Astrocyte (in vitro differentiated cells and primary cell): ENCODE measurements around the gene RGS9. TPM values are rescaled to one million over a fixed set of nuclear protein-coding genes. Genes with fewer than 3 reads are reported as not detected.

Experiments used
- DNase-seq: peaks from one replicate; pipeline ENCODE4 v3.0.0-alpha.2; 2010; ENCODE audit warnings: low read depth
- FAIRE-seq: peaks from 2 replicates; lab custom pipeline; 2011; peaks lifted over from hg19 to GRCh38; lab: Jason Lieb, UNC
- H2AFZ ChIP-seq: 2 replicates; pipeline ENCODE4 v1.6.0; 2012; ENCODE audit warnings: low read depth, low read length, inconsistent platforms
- H3K27ac ChIP-seq: 2 replicates; pipeline ENCODE4 v1.5.1; 2011; ENCODE audit warnings: low read depth, low read length, inconsistent platforms
- H3K27me3 ChIP-seq: 2 replicates; pipeline ENCODE4 v1.6.0; 2011; ENCODE audit warnings: low read length, inconsistent platforms; ENCODE audit not compliant: insufficient read depth
- H3K36me3 ChIP-seq: 2 replicates; pipeline ENCODE4 v1.5.1; 2011; ENCODE audit warnings: low read length, inconsistent platforms; ENCODE audit not compliant: insufficient read depth
- H3K4me1 ChIP-seq: 2 replicates; pipeline ENCODE4 v1.5.1; 2011; ENCODE audit warnings: low read length, inconsistent platforms; ENCODE audit not compliant: insufficient read depth
- H3K4me2 ChIP-seq: 2 replicates; pipeline ENCODE4 v1.6.0; 2012; ENCODE audit warnings: low read length, inconsistent platforms
- H3K4me3 ChIP-seq: 2 replicates; pipeline ENCODE4 v1.5.1; 2011; ENCODE audit warnings: low read depth, mild to moderate bottlenecking, low read length, inconsistent platforms; ENCODE audit not compliant: insufficient read depth
- H3K79me2 ChIP-seq: 2 replicates; pipeline ENCODE4 v1.6.0; 2012; ENCODE audit warnings: mild to moderate bottlenecking, low read length, inconsistent platforms; ENCODE audit not compliant: insufficient read depth
- H3K9ac ChIP-seq: 2 replicates; pipeline ENCODE4 v1.6.0; 2012; ENCODE audit warnings: mild to moderate bottlenecking, low read length, inconsistent platforms
- H3K9me3 ChIP-seq: 2 replicates; pipeline ENCODE4 v1.5.1; 2012; ENCODE audit warnings: low read depth, mild to moderate bottlenecking, low read length, inconsistent platforms; ENCODE audit not compliant: insufficient read depth
- H4K20me1 ChIP-seq: 2 replicates; pipeline ENCODE4 v1.6.0; 2012; ENCODE audit warnings: low read length, inconsistent platforms; ENCODE audit not compliant: insufficient read depth
- H3K27ac Mint-ChIP-seq: one replicate; pipeline ENCODE4 v1.8.0; 2021; ENCODE audit warnings: mild to moderate bottlenecking, mixed read lengths; ENCODE audit not compliant: unreplicated experiment
- H3K27me3 Mint-ChIP-seq: one replicate; pipeline ENCODE4 v1.8.0; 2021; ENCODE audit warnings: low read depth, mixed read lengths; ENCODE audit not compliant: unreplicated experiment
- H3K36me3 Mint-ChIP-seq: one replicate; pipeline ENCODE4 v1.8.0; 2021; ENCODE audit warnings: low read depth, mixed read lengths; ENCODE audit not compliant: unreplicated experiment
- H3K4me1 Mint-ChIP-seq: one replicate; pipeline ENCODE4 v1.8.0; 2021; ENCODE audit warnings: low read depth, mixed read lengths; ENCODE audit not compliant: unreplicated experiment
- H3K4me3 Mint-ChIP-seq: one replicate; pipeline ENCODE4 v1.8.0; 2021; ENCODE audit warnings: mild to moderate bottlenecking, moderate library complexity, mixed read lengths; ENCODE audit not compliant: unreplicated experiment
- H3K9me3 Mint-ChIP-seq: one replicate; pipeline ENCODE4 v1.8.0; 2021; ENCODE audit warnings: mild to moderate bottlenecking, mixed read lengths; ENCODE audit not compliant: unreplicated experiment
- EZH2 ChIP-seq: IDR thresholded peaks from 2 replicates; pipeline ENCODE4 v1.6.1; 2012; ENCODE audit warnings: mild to moderate bottlenecking, low read length, inconsistent platforms; ENCODE audit not compliant: insufficient read depth
- total RNA-seq: library from RNA; stranded (reverse); gene quantifications from 2 replicates; pipeline ENCODE4 v1.2.1, GENCODE V29; 2021
- TF ChIP-seq, protein P1 (sequence below): IDR thresholded peaks from 2 replicates; pipeline ENCODE4 v1.5.1; 2011; ENCODE audit warnings: low read depth, mild to moderate bottlenecking, inconsistent platforms, low read length, moderate library complexity; ENCODE audit not compliant: insufficient read depth

Gene RGS9
- total RNA-seq, 1 donor from 2014 or later: 9.4 TPM

DNA sequence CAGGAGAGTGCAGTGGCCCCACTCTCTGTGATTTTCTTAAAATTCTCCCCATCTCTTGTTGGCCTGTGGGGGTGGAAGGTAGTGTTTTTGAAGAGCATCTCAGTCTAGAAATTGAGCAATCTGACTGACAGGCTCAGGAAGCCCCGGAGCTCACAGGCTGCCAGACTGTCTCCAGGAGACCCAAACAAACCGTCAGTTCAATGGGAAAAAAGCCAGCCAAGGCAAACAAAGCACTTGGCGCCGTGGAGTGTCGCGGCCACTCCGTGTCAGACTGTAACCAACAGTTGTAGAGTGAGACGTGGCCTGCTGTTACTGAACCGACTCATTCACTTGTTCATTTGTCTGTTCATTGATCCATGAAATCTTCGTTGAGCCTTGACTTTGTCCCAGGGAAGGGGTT is 33.7 kb downstream of the RGS9 start:
- DNase-seq (peak; percentile 42), FAIRE-seq (no peak)
- Mint-ChIP-seq H3K27me3 (no peaks in the 10 kb centered on the region), H3K36me3 (peaks cover 16% of the 10 kb centered on the region), H3K27ac (no peak overlapping the region), H3K9me3 (peaks cover 2% of the 10 kb centered on the region), H3K4me1 (peaks cover 7% of the 10 kb centered on the region), H3K4me3 (no peak overlapping the region)
- no peak overlapping the region for H3K4me2 ChIP-seq
- no peak for TF ChIP-seq EZH2
- TF ChIP-seq, protein P1, sequence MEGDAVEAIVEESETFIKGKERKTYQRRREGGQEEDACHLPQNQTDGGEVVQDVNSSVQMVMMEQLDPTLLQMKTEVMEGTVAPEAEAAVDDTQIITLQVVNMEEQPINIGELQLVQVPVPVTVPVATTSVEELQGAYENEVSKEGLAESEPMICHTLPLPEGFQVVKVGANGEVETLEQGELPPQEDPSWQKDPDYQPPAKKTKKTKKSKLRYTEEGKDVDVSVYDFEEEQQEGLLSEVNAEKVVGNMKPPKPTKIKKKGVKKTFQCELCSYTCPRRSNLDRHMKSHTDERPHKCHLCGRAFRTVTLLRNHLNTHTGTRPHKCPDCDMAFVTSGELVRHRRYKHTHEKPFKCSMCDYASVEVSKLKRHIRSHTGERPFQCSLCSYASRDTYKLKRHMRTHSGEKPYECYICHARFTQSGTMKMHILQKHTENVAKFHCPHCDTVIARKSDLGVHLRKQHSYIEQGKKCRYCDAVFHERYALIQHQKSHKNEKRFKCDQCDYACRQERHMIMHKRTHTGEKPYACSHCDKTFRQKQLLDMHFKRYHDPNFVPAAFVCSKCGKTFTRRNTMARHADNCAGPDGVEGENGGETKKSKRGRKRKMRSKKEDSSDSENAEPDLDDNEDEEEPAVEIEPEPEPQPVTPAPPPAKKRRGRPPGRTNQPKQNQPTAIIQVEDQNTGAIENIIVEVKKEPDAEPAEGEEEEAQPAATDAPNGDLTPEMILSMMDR: no peak
- no peak overlapping the region for H3K9ac ChIP-seq
- no peak overlapping the region for H3K27ac ChIP-seq
- H3K27me3 ChIP-seq: no peaks in the 10 kb centered on the region
- no peak overlapping the region for H2AFZ ChIP-seq
- H3K4me3 ChIP-seq: no peak overlapping the region
- H4K20me1 ChIP-seq: no peaks in the 10 kb centered on the region
- peaks cover 9% of the 10 kb centered on the region for H3K4me1 ChIP-seq
- H3K36me3 ChIP-seq: no peaks in the 10 kb centered on the region
- H3K9me3 ChIP-seq: peaks cover 3% of the 10 kb centered on the region
- H3K79me2 ChIP-seq: no peaks in the 10 kb centered on the region

DNA sequence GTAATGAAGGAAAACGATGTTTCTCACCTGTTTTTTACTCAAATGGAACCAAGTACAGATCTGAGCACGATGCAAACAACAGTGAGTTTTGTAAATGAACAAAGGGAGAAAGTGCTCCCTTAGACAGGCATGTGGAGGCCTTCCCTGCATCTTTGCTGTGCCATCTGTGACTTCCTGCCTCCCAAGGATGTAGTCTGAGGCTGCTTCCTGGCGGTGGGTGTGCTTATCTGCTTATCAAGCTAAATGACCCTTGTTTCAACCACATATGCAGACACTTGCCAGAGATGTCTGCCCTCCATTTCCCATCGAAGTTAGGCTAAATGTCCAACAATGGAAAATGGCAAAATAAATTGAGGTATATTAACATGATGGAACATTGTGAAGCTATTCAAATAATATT is 34.6 kb downstream of the RGS9 start:
- Histone ChIP-seq H4K20me1 (no peaks in the 10 kb centered on the region), H3K79me2 (no peaks in the 10 kb centered on the region), H3K27me3 (no peaks in the 10 kb centered on the region), H3K27ac (no peak overlapping the region), H3K36me3 (no peaks in the 10 kb centered on the region), H2AFZ (no peak overlapping the region), H3K4me2 (no peak overlapping the region), H3K4me3 (no peak overlapping the region), H3K9me3 (peaks cover 3% of the 10 kb centered on the region), H3K4me1 (peaks cover 9% of the 10 kb centered on the region), H3K9ac (no peak overlapping the region)
- peaks cover 2% of the 10 kb centered on the region for H3K9me3 Mint-ChIP-seq
- TF ChIP-seq, protein P1: no peak
- no peak for TF ChIP-seq EZH2
- H3K27ac Mint-ChIP-seq: peak overlapping the region; percentile 63
- peaks cover 16% of the 10 kb centered on the region for H3K36me3 Mint-ChIP-seq
- no peak for FAIRE-seq
- no peak for DNase-seq
- peaks cover 7% of the 10 kb centered on the region for H3K4me1 Mint-ChIP-seq
- H3K4me3 Mint-ChIP-seq: no peak overlapping the region
- H3K27me3 Mint-ChIP-seq: no peaks in the 10 kb centered on the region

DNA sequence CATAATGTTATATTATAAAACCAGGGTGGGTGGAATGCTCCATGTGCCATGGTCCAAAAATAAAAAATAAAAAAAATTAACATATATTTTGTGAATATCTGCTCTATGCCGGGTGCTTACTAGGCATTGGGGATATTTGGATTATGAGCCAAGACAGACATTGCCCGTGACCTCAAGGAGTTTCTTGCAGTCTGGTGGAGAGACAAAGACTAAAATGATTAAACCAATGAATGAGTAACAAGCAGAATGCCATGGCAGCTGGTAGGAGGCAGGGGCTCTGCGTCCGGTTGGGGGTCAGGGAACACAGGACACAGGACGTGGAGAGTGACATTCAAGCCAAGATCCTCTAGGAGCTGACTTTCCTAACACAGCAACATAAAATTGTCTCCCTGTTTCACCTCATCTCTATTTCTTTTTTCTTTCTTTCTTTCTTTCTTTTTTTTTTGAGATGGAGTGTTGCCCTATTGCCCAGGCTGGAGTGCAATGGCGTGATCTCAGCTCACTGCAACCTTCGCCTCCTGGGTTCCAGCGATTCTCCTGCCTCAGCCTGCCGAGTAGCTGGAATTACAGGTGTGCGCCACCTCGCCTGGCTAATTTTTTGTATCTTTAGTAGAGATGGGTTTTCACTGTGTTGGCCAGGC is 35.4 kb downstream of the RGS9 start:
- Histone ChIP-seq H3K4me3 (no peak overlapping the region), H3K9ac (no peak overlapping the region), H3K4me2 (peak overlapping the region; percentile 35), H3K4me1 (peaks cover 10% of the 10 kb centered on the region), H4K20me1 (no peaks in the 10 kb centered on the region), H3K27ac (no peak overlapping the region), H3K36me3 (no peaks in the 10 kb centered on the region), H2AFZ (no peak overlapping the region), H3K27me3 (no peaks in the 10 kb centered on the region), H3K79me2 (no peaks in the 10 kb centered on the region), H3K9me3 (peaks cover 3% of the 10 kb centered on the region)
- Mint-ChIP-seq H3K27me3 (no peaks in the 10 kb centered on the region), H3K4me3 (no peak overlapping the region), H3K4me1 (peaks cover 8% of the 10 kb centered on the region), H3K36me3 (peaks cover 16% of the 10 kb centered on the region), H3K27ac (peak overlapping the region; percentile 5), H3K9me3 (peaks cover 2% of the 10 kb centered on the region)
- DNase-seq (no peak), FAIRE-seq (no peak)
- TF ChIP-seq EZH2: no peak
- TF ChIP-seq, protein P1: no peak
